HCT116 (cell line): Measurements from ENCODE around the gene NFIX. TPM values are rescaled to one million over a fixed set of nuclear protein-coding genes. Genes with fewer than 3 reads are reported as not detected.
A peak's percentile ranks its signal among the peaks of the same experiment; 100 is the strongest.

Experiments used
- ATAC-seq: fragments of 200-7000 bp; cut with Tn5 transposase; 2 replicates; pipeline ENCODE4 v1.9.1; 2020; ENCODE audit warnings: mild to moderate bottlenecking, moderate library complexity
- BruUV-seq: library from RNA; stranded (reverse); fragments of 400-500 nt; replicated peaks from 2 replicates; lab custom pipeline; 2021; lab: Mats Ljungman, UMichigan
- CTCF ChIA-PET: fragments of 300-600 bp; sonication (Branson Sonifier 250); formaldehyde crosslinking; loops from one replicate; lab custom pipeline; 2021; ENCODE audit warnings: antibody characterized with exemption; lab: Charles Lee
- POLR2A ChIA-PET: fragments of 300-600, 350-600 bp; sonication (Branson Sonifier 250); formaldehyde crosslinking; loops from one replicate; lab custom pipeline; 2021; ENCODE audit warnings: antibody characterized with exemption; lab: Charles Lee
- RAD21 ChIA-PET, 2 experiments: fragments of 300-600 bp; sonication (Branson Sonifier 250); formaldehyde crosslinking; loops; one replicate each; lab custom pipeline; 2023; ENCODE audit warnings: low total read pairs in 2 of 2; ENCODE audit not compliant: uncharacterized antibody in 2 of 2, unreplicated experiment in 2 of 2, low non-redundant PET in 1 of 2; lab: Charles Lee
- DNase-seq: peaks from one replicate; pipeline ENCODE4 v3.0.0-alpha.2; 2010; ENCODE audit warnings: low read depth, low spot score
- H2AFZ ChIP-seq: fragments of 200-600 bp; shearing (Covaris generic), sonication (generic); 2 replicates; pipeline ENCODE4 v1.6.1; 2017; ENCODE audit warnings: low read depth, mixed run types, mixed read lengths, antibody characterized with exemption, low read length; ENCODE audit not compliant: poor library complexity, severe bottlenecking
- H3K27ac ChIP-seq: 2 replicates; pipeline ENCODE4 v1.5.1; 2012; ENCODE audit warnings: low read depth, low read length
- H3K27me3 ChIP-seq: fragments of 200-600 bp; sonication (generic); 2 replicates; pipeline ENCODE4 v1.6.1; 2016; ENCODE audit warnings: mixed run types, low read length, mixed read lengths; ENCODE audit not compliant: insufficient read depth
- H3K36me3 ChIP-seq, 2 experiments: fragments of 200-500 bp in 1 of 2; fragments of 200-600 bp in 1 of 2; sonication (Bioruptor generic) in 1 of 2; sonication (generic) in 1 of 2; 2 replicates each; pipeline versions ENCODE4 v1.5.1 to v1.6.1; 2014 to 2016; ENCODE audit warnings: low read length in 2 of 2, inconsistent platforms in 1 of 2, mixed read lengths in 1 of 2, mixed run types in 1 of 2; ENCODE audit not compliant: insufficient read depth in 2 of 2, control insufficient read depth in 1 of 2
- H3K4me1 ChIP-seq, 2 experiments: fragments of 200-600 bp in 1 of 2; sonication (generic) in 1 of 2; 2 replicates each; pipeline versions ENCODE4 v1.5.1 to v1.6.1; 2012 to 2017; ENCODE audit warnings: low read length in 2 of 2, inconsistent platforms in 1 of 2, mild to moderate bottlenecking in 1 of 2, mixed read lengths in 1 of 2, mixed run types in 1 of 2, moderate library complexity in 1 of 2; ENCODE audit not compliant: insufficient read depth in 2 of 2, control insufficient read depth in 1 of 2
- H3K4me2 ChIP-seq: fragments of 200-600 bp; sonication (generic); 2 replicates; pipeline ENCODE4 v1.6.1; 2017; ENCODE audit warnings: mixed run types, low read length, mixed read lengths
- H3K4me3 ChIP-seq, 2 experiments: fragments of 200-600 bp in 1 of 2; sonication (generic) in 1 of 2; replicated peaks in 1 of 2; 2 replicates each; pipeline ENCODE4 v1.5.1; 2011 to 2016; ENCODE audit warnings: low read length in 2 of 2, control low read depth in 1 of 2, low read depth in 1 of 2, mild to moderate bottlenecking in 1 of 2, mixed read lengths in 1 of 2, mixed run types in 1 of 2
- H3K79me2 ChIP-seq: fragments of 200-600 bp; sonication (generic); 2 replicates; pipeline ENCODE4 v1.6.1; 2017; ENCODE audit warnings: mild to moderate bottlenecking, mixed run types, low read length, moderate library complexity, mixed read lengths; ENCODE audit not compliant: insufficient read depth
- H3K9ac ChIP-seq: fragments of 200-600 bp; sonication (generic); 2 replicates; pipeline ENCODE4 v1.6.1; 2016; ENCODE audit warnings: low read length, mixed read lengths
- H3K9me2 ChIP-seq: fragments of 200-600 bp; sonication (generic), shearing (Covaris generic); 2 replicates; pipeline ENCODE4 v1.6.1; 2017; ENCODE audit warnings: mixed run types, mild to moderate bottlenecking, moderate library complexity; ENCODE audit not compliant: insufficient read depth
- H3K9me3 ChIP-seq, 2 experiments: fragments of 200-500 bp in 1 of 2; fragments of 200-600 bp in 1 of 2; sonication (Bioruptor generic) in 1 of 2; sonication (generic) in 1 of 2; 2 replicates each; pipeline ENCODE4 v1.6.1; 2014 to 2017; ENCODE audit warnings: low read length in 2 of 2, mixed read lengths in 2 of 2, inconsistent platforms in 1 of 2, low read depth in 1 of 2, mild to moderate bottlenecking in 1 of 2, mixed run types in 1 of 2, moderate library complexity in 1 of 2; ENCODE audit not compliant: control insufficient read depth in 1 of 2, insufficient read depth in 1 of 2
- H4K20me1 ChIP-seq: fragments of 200-600 bp; sonication (generic), shearing (Covaris generic); 2 replicates; pipeline ENCODE4 v1.6.1; 2017; ENCODE audit warnings: mixed run types, mild to moderate bottlenecking, moderate library complexity; ENCODE audit not compliant: insufficient read depth
- CBX3 ChIP-seq: IDR thresholded peaks from 2 replicates; pipeline ENCODE4 v1.6.1; 2012; ENCODE audit warnings: low read depth
- CEBPB ChIP-seq: IDR thresholded peaks from 2 replicates; pipeline ENCODE4 v1.6.1; 2012; ENCODE audit warnings: low read depth
- CTCF ChIP-seq, 3 experiments: fragments of 200-600 bp in 1 of 3; sonication (generic) in 1 of 3; IDR thresholded peaks in 2 of 3; conservative IDR thresholded peaks in 1 of 3; 2 replicates each; pipeline ENCODE4 v1.5.1; 2012 to 2017; ENCODE audit warnings: low read depth in 2 of 3, low read length in 2 of 3, antibody characterized with exemption in 1 of 3, borderline replicate concordance in 1 of 3, control low read depth in 1 of 3, mild to moderate bottlenecking in 1 of 3, mixed read lengths in 1 of 3, mixed run types in 1 of 3, moderate library complexity in 1 of 3; ENCODE audit not compliant: insufficient read depth in 1 of 3
- EGR1 ChIP-seq: IDR thresholded peaks from 2 replicates; pipeline ENCODE4 v1.6.1; 2012; ENCODE audit warnings: low read depth
- EZH2phosphoT487 ChIP-seq: fragments of 200-600 bp; IDR thresholded peaks from 2 replicates; pipeline ENCODE4 v1.6.1; 2018; ENCODE audit warnings: antibody characterized with exemption, borderline replicate concordance
- FOSL1 ChIP-seq: IDR thresholded peaks from 2 replicates; pipeline ENCODE4 v1.6.1; 2012; ENCODE audit warnings: low read depth
- JUND ChIP-seq: IDR thresholded peaks from 2 replicates; pipeline ENCODE4 v1.6.1; 2012
- POLR2A ChIP-seq: IDR thresholded peaks from 2 replicates; pipeline ENCODE4 v1.7.0; 2011; ENCODE audit warnings: borderline replicate concordance; ENCODE audit not compliant: insufficient read depth, insufficient read length; ENCODE audit errors: extremely low read depth
- POLR2AphosphoS5 ChIP-seq: IDR thresholded peaks from 2 replicates; pipeline ENCODE4 v1.6.1; 2011; ENCODE audit warnings: mild to moderate bottlenecking, low read depth, low read length, moderate library complexity
- RAD21 ChIP-seq: IDR thresholded peaks from 2 replicates; pipeline ENCODE4 v1.6.1; 2012; ENCODE audit warnings: low read depth, mild to moderate bottlenecking
- SIN3A ChIP-seq: IDR thresholded peaks from 2 replicates; pipeline ENCODE4 v1.6.1; 2012; ENCODE audit warnings: low read depth
- SP1 ChIP-seq: IDR thresholded peaks from 2 replicates; pipeline ENCODE4 v1.6.1; 2012; ENCODE audit warnings: low read depth
- SRF ChIP-seq: IDR thresholded peaks from 2 replicates; pipeline ENCODE4 v1.6.1; 2012; ENCODE audit warnings: low read depth
- YY1 ChIP-seq: IDR thresholded peaks from 2 replicates; pipeline ENCODE4 v1.6.1; 2011; ENCODE audit warnings: low read length, low read depth, moderate library complexity, mild to moderate bottlenecking; ENCODE audit not compliant: insufficient replicate concordance; ENCODE audit errors: extremely low read depth
- ZBTB33 ChIP-seq: IDR thresholded peaks from 2 replicates; pipeline ENCODE4 v1.6.1; 2011; ENCODE audit warnings: mild to moderate bottlenecking, low read length, moderate library complexity; ENCODE audit not compliant: insufficient replicate concordance; ENCODE audit errors: extremely low read depth
- ZFX ChIP-seq: fragments of 450-650 bp; IDR thresholded peaks from 2 replicates; pipeline ENCODE4 v1.6.1; 2017
- ZNF274 ChIP-seq: fragments of 200-500 bp; sonication (Bioruptor generic); IDR thresholded peaks from 2 replicates; pipeline ENCODE4 v1.6.1; 2014; ENCODE audit warnings: mild to moderate bottlenecking, low read depth, low read length, inconsistent platforms
- intact Hi-C: fragments of 100-400 bp; cut with micrococcal nuclease; formaldehyde crosslinking; loops from 2 replicates; pipeline ENCODE4 v1.10.0; 2022
- total RNA-seq: library from RNA; stranded (reverse); gene quantifications from one replicate; pipeline ENCODE4 v1.2.1, GENCODE V29; 2021; ENCODE audit not compliant: unreplicated experiment
- TF ChIP-seq, protein P1 (sequence below): IDR thresholded peaks from 2 replicates; pipeline ENCODE4 v1.6.1; 2012
- TF ChIP-seq, protein P2 (sequence below): IDR thresholded peaks from 2 replicates; pipeline ENCODE4 v1.6.1; 2012
- TF ChIP-seq, protein P3 (sequence below): IDR thresholded peaks from 2 replicates; pipeline ENCODE4 v1.6.1; 2012; ENCODE audit warnings: low read depth

NFIX gene
- total RNA-seq, 1 experiment from 2014 or later: 34.8 TPM

- BruUV-seq: TSS peak; percentile 44
- Histone ChIP-seq H3K9ac (no peak overlapping the region), H3K9me3 (no peaks in the 10 kb centered on the region), H3K4me2 (no peak overlapping the region), H3K36me3 (no peaks in the 10 kb centered on the region)
- no peak for DNase-seq
- ATAC-seq: no peak
- POLR2A ChIA-PET: interaction anchor here (0.9 kb wide), 1 partner anchor 112 kb away, joined by 3 read pairs; no protein-coding TSS in a partner anchor
- TF ChIP-seq SRF: no peak
- no peak for TF ChIP-seq CEBPB
- no peak for TF ChIP-seq RAD21
- TF ChIP-seq ZFX: no peak
- TF ChIP-seq SP1: no peak
- no peak for TF ChIP-seq CBX3
- TF ChIP-seq, protein P1, sequence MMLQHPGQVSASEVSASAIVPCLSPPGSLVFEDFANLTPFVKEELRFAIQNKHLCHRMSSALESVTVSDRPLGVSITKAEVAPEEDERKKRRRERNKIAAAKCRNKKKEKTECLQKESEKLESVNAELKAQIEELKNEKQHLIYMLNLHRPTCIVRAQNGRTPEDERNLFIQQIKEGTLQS: no peak
- no peak for TF ChIP-seq JUND
- no peak for TF ChIP-seq POLR2AphosphoS5
- no peak for TF ChIP-seq YY1
- no peak for TF ChIP-seq SIN3A
- TF ChIP-seq, protein P2, sequence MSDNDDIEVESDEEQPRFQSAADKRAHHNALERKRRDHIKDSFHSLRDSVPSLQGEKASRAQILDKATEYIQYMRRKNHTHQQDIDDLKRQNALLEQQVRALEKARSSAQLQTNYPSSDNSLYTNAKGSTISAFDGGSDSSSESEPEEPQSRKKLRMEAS: no peak
- no peak for TF ChIP-seq CTCF (IDR thresholded peaks at IDR 0.05 in 2 of 3, conservative IDR thresholded peaks at IDR 0.05 in 1 of 3; ENCODE audit: borderline replicate concordance in 1 of 3, insufficient read depth in 1 of 3, low read depth in 2 of 3, low read length in 2 of 3)
- TF ChIP-seq POLR2A: no peak
- TF ChIP-seq FOSL1: no peak
- no peak for TF ChIP-seq EZH2phosphoT487
- TF ChIP-seq, protein P3, sequence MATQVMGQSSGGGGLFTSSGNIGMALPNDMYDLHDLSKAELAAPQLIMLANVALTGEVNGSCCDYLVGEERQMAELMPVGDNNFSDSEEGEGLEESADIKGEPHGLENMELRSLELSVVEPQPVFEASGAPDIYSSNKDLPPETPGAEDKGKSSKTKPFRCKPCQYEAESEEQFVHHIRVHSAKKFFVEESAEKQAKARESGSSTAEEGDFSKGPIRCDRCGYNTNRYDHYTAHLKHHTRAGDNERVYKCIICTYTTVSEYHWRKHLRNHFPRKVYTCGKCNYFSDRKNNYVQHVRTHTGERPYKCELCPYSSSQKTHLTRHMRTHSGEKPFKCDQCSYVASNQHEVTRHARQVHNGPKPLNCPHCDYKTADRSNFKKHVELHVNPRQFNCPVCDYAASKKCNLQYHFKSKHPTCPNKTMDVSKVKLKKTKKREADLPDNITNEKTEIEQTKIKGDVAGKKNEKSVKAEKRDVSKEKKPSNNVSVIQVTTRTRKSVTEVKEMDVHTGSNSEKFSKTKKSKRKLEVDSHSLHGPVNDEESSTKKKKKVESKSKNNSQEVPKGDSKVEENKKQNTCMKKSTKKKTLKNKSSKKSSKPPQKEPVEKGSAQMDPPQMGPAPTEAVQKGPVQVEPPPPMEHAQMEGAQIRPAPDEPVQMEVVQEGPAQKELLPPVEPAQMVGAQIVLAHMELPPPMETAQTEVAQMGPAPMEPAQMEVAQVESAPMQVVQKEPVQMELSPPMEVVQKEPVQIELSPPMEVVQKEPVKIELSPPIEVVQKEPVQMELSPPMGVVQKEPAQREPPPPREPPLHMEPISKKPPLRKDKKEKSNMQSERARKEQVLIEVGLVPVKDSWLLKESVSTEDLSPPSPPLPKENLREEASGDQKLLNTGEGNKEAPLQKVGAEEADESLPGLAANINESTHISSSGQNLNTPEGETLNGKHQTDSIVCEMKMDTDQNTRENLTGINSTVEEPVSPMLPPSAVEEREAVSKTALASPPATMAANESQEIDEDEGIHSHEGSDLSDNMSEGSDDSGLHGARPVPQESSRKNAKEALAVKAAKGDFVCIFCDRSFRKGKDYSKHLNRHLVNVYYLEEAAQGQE: no peak
- TF ChIP-seq ZBTB33: no peak
- no peak for TF ChIP-seq EGR1
- TF ChIP-seq ZNF274: no peak
- TF ChIP-seq, all 23 proteins: peak for 0
- ChIA-PET RAD21 (interaction anchor here (0.5 to 1.0 kb wide), 2 partner anchors 65 to 119 kb away, joined by 3 read pairs; no protein-coding TSS in a partner anchor), CTCF (interaction anchor here (6.6 kb wide), 1 partner anchor 118 kb away, joined by 94 read pairs; no protein-coding TSS in a partner anchor)
- no peak overlapping the region for H3K4me3 ChIP-seq
- peaks cover 9 to 40% of the 10 kb centered on the region in 2 experiments; a peak in 3 of 4 replicates for H3K4me1 ChIP-seq
- H2AFZ ChIP-seq: no peak overlapping the region
- H3K27ac ChIP-seq: no peak overlapping the region
- intact Hi-C loops: no loop called here
- no peaks in the 10 kb centered on the region for H3K27me3 ChIP-seq
- no peaks in the 10 kb centered on the region for H3K79me2 ChIP-seq
- no peaks in the 10 kb centered on the region for H3K9me2 ChIP-seq
- H4K20me1 ChIP-seq: no peaks in the 10 kb centered on the region
Measured at GRCh38 chr19:13097033-13097462, 101.8 kb downstream of the NFIX start.
